Activated CD8-positive, alpha-beta memory T cell treated with anti-CD3 and anti-CD28 coated beads for 1 hour (primary cell): ENCODE results near the gene CRCP.
"Not testable (repeated sequence)": the region's sequence is repeated elsewhere in the genome, so short reads cannot be mapped to it uniquely, and the experiment has no call there.

Experiments
- DNase-seq, 2 donors: peaks; one replicate each; pipeline ENCODE4 v3.0.0-alpha.2; 2020; ENCODE audit warnings: low read depth in 1 of 2; ENCODE audit errors: extremely low read depth in 1 of 2

Gene CRCP

GRCh38 chr7:66114743-66115649, at the start of gene CRCP:
TSS of gene CRCP (plus strand) at chr7:66114847. CDS start at chr7:66114963, 116 bp downstream.
- DNase-seq = peak; percentile 52 to 82

GRCh38 chr7:66069732-66070131, 44.9 kb upstream of the CRCP start:
- DNase-seq = no peak

DNA sequence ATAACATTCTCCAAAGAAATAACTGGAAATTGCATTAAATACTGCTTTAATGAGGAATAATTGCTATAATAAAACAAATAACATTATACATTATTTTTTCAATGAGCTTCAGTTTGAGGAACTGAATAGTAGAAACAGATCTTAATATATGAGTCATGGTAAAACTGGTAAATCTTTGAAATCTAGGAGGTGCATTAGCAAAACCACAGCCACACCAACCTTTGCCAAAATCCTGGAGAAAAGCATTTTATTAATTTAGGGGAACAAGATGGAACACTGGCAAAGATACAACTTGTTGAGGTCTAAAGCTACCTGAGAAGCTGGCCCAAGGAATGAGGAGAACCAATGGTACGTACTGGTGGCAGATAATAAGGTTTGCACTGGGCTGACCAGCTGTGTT, 44.4 kb upstream of the CRCP start:
- DNase-seq = no peak

DNA sequence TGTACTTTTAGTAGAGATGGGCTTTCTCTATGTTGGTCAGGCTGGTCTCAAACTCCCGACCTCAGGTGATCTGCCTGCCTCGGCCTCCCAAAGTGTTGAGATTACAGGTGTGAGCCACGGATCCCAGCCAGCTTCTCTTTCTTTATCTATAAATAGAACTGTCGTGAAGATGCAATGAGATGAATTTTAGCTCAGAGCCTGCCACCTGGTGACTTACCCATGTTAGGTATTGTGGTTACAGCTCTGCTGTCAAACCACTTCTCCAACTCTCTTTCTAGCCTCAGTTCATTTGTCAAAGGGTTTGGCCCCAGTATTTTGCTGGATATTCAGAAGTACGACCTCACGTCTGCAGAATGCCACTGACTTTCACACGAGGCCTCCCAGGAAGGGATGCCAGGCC, 42.4 kb upstream of the CRCP start:
- not testable (repeated sequence) for DNase-seq

GRCh38 chr7:66075590-66076461, 38.8 kb upstream of the CRCP start, which contains the start of gene ASL:
TSS of gene ASL (plus strand) at chr7:66075819. CDS start at chr7:66076082, 263 bp downstream.
- DNase-seq = peak; percentile 51 to 84

GRCh38 chr7:66076462-66077329, 38.0 kb upstream of the CRCP start:
- DNase-seq = no peak

GRCh38 chr7:66078067-66078466, 36.6 kb upstream of the CRCP start:
- no peak for DNase-seq

- no peak for DNase-seq
Measured at GRCh38 chr7:66082083-66082482, 32.6 kb upstream of the CRCP start.

DNA sequence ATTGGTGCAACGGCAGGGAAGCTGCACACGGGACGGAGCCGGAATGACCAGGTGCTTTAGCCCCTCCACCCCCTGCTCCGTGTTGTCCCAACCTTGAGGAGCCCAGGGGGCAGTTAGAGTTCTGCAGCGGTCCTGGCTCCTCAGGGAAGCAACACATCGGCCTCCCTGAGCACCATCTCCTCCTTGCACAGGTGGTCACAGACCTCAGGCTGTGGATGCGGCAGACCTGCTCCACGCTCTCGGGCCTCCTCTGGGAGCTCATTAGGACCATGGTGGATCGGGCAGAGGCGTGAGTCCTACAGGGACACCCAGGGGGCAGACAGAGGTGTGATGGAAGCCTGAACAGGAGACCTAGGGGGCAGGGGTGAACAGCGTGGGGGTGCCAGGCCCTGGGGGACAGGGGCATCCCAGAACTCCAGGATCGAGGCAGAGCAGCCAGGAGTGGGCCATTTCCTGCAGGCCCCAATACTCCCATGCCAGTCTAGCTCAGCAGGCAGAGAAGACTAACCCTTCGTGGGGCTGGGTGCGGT, 31.7 kb upstream of the CRCP start:
- no peak for DNase-seq

- no peak for DNase-seq
Measured at GRCh38 chr7:66083677-66084076, 31.0 kb upstream of the CRCP start.

DNA sequence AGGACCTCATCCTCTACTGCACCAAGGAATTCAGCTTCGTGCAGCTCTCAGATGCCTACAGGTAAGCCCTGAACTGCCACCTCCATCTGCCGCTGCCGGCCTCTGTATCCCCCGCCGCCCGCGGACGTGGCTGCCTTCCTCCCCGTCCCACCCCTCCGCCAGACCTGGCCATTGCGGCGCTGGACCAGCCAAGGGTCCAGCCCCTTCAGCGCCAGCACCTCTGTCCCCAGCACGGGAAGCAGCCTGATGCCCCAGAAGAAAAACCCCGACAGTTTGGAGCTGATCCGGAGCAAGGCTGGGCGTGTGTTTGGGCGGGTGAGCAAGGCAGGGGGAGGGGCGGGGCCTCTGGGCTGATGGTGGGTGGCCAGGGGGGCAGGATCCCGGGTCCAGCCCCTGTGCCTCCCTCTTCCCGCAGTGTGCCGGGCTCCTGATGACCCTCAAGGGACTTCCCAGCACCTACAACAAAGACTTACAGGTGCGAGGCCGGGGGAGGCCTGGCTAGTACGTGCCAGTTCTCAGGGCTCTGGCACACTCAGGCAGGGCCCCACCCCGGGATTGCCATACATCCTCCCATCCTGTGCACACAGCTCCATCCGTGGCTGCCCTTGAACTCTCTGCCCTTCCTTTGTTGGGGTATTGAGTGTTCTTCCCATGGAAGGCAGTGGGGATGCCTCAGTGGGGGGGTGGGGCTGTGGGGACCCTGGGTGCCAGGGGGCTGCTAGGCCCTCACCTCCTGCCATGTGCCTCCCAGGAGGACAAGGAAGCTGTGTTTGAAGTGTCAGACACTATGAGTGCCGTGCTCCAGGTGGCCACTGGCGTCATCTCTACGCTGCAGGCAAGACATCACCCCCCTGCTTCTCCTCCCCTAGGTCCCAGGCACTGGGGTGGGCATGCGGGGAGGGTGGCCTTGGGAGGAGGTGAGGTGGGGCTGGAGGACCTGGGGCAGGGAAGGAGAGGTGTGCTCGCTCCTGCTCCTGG, 25.5 kb upstream of the CRCP start:
- DNase-seq = no peak

DNA sequence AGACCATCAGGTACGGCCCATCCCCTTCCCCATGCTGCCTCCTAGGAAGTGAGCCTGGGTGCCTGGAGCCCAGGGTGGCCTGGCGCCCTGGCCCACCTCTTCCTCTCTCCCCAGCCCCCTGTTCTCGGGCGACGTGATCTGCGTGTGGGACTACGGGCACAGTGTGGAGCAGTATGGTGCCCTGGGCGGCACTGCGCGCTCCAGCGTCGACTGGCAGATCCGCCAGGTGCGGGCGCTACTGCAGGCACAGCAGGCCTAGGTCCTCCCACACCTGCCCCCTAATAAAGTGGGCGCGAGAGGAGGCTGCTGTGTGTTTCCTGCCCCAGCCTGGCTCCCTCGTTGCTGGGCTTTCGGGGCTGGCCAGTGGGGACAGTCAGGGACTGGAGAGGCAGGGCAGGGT, 22.0 kb upstream of the CRCP start:
- DNase-seq = no peak

GRCh38 chr7:66095010-66095409, 19.6 kb upstream of the CRCP start:
- DNase-seq = no peak

DNA sequence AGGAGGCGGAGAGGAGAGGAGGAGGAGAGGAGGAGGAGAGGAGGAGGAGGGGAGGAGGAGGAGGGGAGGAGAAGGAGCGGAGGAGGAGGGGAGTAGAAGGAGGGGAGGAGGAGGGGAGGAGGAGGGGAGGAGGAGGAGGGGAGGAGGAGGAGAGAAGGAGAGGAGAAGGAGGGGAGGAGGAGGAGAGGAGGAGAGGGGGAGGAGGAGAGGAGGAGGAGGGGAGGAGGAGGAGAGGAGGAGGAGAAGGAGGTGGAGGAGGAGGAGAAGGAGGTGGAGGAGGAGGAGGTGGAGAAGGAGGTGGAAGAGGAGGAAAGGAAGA, 15.5 kb upstream of the CRCP start:
- no peak for DNase-seq

DNA sequence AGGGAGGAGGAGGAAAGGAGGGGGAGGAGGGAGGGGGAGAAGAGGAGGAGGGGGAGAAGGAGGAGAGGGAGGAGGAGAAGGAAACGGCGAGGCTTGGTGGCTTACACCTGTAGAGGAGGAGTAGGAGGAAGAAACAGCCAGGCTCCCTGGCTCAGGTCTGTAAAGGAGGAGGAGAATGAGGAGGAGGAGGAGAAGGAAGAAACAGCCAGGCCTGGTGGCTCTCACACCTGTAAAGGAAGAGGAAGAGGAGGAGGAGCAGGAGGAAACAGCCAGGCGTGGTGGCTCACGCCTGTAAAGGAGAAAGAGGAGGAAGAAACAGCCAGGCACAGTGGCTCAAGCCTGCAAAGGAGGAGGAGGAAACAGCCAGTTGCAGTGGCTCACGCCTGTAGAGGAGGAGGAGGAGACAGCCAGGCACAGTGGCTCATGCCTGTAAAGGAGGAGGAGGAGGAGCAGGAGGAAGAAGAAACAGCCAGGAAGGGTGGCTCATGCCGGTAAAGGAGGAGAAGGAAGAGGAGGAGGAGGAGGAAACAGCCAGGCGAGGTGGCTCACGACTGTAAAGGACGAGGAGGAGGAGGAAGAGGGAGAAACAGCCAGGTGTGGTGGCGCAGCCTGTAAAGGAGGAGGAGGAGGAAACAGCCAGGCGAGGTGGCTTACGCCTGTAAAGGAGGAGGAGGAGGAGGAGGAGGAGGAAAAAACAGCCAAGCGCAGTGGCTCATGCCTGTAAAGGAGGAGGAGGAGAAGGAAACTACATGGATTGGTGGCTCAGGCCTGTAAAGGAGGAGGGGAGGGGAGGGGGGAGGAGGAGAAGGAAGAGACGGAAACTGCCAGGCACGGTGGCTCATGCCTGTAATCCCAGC, 14.9 kb upstream of the CRCP start:
- DNase-seq = no peak

GRCh38 chr7:66100408-66101050, 14.1 kb upstream of the CRCP start:
- DNase-seq = no peak

- not testable (repeated sequence) for DNase-seq
Measured at GRCh38 chr7:66102168-66102567, 12.5 kb upstream of the CRCP start.

DNA sequence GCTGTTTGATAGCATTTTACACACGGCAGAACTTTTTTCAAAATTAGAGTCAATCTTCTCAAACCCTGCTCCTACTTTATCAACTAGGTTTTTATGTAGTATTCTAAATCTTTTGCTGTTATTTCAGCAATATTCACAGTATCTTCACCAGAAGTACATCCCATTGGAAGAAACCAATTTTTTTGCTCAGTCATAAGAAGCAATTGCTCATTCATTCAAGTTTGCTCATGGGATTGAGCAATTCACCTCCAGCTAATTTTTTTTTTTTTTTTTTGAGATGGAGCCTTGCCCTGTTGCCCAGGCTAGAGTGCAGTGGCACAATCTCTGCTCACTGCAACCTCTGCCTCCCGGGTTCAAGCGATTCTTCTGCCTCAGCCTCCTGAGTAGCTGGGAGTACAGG, 10.7 kb upstream of the CRCP start:
- DNase-seq = not testable (repeated sequence)
